Measurements from ENCODE around the gene PRMT6.
"Not testable (repeated sequence)": the region's sequence is repeated elsewhere in the genome, so short reads cannot be mapped to it uniquely, and the experiment has no call there.

The PRMT6 gene

DNA sequence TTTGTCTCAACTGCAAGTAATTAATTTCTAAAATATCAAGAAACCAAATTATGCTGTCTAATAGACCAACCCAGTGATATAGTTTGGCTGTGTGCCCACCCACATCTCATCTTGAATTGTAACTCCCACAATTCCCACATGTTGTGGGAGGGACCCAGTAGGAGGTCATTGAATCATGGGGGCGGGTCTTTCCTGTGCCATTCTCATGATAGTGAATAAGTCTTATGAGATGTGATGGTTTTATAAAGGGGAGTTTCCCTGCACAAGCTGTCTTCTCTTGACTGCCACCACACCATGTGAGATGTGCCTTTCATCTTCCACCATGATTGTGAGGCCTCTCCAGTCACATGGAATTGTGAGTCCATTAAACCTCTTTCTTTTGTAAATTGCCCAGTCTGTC is 36.9 kb downstream of the PRMT6 start:
- not testable (repeated sequence) for DNase-seq (ENCODE audit: low spot score)

DNA sequence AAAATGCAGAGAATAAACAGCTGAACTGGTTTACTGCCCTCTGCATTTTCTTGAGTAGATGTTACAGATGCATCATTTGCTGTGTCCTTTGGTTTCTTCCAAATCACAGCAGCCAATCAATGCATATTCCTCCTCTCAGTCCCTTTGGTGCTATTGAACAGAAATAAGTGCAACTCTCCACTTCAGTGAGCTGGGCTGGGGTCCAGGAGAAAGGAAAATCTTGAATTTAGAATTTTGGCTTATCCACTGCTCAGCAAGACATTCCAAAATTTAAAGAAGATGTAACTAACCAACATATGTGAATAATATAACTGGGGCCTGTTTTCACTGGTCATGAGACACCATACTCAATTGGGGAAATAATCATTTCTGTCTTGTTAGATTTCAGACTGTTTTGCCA is 39.2 kb downstream of the PRMT6 start:
- DNase-seq (ENCODE audit: low spot score), result no peak

DNA sequence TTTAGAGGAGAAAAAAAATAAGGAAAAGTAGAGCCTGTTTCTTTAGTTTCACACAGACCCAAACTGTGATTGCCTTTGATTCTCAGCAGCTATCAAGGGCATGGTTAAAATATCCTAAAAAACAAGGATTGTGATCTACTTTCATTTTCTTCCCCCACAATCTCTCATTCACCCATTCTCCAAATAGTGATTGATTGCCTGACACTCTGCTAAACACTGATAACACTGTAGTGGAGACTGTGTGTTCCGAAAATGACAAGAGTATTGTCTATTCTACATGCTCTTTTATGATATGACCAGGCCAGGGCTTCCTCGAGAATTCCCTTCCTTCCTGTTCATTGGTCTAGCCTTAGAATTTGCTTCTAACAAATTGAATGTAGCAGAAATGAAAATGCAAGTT is 40.2 kb downstream of the PRMT6 start:
- DNase-seq (ENCODE audit: low spot score), result no peak

DNA sequence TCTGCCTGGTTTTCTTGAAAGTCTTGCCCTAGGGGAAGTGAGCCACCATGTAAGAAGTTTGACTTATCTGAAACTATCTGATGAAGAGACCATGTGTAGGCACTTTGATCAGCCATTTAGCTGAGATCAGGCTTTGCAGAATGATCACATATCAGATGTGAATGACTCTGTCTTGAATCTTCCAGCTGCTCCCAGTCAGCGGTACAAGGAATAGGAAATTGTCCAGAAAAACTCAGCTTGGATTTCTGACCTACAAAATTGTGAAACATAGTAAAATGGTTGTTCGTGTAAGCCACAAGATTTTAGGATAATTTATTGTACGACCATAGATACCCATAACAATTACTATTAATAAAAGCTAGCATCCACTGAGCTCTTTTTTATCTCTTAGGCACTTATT is 42.5 kb downstream of the PRMT6 start:
- DNase-seq (ENCODE audit: low spot score), result no peak

DNA sequence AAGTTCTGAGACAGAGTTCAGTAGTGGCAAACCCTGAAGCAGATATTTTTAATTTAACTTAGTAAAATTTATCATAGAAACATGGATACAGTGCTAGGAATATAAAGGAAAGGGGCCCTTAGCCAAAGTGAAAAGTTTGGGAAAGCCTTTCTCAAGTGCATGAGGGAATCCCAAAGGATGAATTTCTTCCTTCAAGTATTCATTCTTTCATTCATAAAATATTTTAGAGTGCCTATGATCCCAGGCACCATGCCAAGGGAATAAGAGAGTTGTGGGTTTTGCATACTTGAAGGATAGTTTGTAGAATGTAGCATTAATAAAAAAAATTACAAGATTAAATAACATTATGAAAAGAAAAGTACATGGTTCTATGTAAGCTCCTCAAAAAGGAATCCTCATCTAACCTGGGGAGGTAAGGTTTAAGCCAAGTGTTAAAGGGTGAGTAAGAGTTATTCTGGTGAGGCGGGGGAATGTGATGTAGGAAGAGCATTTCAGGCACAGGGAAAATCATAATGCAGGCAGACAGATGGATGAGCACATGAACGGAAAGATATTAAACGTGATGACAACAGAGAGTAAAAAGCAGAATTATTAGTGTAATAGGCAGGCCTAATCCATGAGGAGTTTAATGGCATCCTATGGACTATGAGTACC is 44.0 kb downstream of the PRMT6 start:
- DNase-seq (ENCODE audit: low spot score), result no peak

DNA sequence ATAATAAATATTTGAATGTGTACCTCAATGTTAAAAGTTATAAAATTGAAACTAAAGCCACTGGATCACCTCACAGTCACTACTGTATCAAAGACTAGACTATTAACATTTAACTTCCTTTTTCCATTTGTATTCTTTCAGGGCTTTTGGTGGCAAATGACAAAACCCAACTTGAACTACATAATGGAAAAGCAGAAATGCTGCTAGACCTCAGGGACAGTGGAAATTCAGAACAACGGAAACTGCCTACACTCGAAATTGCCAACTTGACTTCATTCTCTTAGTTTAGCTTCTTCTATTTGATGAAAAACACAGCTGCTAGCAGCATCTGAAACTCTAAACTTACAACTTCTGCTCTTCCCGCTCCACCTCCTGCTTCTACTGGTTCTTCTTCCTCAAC is 49.4 kb downstream of the PRMT6 start:
- no peak for DNase-seq (ENCODE audit: low spot score)

Data from Ammon's horn (tissue), 1 donor.